Ramos (cell line): ENCODE results near the gene DIAPH2.

Source experiments
- in situ Hi-C: fragments of 300-500 bp; cut with MboI; formaldehyde crosslinking; loops from one replicate; pipeline ENCODE4 v1.14.3; 2022; ENCODE audit warnings: low sequenced_read_pairs; ENCODE audit not compliant: unreplicated experiment

The DIAPH2 gene

DNA sequence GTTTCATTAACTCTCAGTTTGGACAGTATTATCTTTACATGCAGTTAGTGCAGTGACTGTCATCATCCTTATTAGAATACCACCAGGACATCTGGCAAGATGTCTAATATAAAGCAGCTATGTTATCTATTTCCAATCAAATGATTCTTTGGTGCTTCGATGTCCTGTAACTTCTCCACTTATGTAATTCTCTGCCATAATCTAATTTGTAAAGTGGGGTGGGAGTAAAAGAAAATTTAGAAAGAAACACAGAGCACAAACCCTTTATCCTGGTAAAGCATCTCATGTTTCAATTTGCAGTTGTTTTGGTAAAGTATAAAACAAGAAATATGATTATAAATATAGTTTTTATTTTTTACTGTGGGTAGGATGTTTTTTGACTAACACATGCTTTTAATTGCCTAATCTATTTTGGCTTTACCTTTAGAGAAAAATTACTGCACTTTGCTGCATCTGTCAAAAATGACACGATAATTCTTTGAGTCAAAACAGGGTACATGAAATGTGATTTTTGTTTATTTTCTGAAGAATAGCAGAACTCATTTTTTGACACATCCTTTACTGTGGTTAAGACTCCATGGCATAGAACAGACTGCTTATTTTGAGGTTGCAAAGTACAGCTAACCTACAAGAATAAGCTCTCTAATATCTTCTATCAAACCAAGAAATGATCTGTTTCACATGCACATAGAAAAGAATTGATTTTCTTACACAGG, 581.9 kb downstream of the DIAPH2 start:
- in situ Hi-C loops, result no loop called here

DNA sequence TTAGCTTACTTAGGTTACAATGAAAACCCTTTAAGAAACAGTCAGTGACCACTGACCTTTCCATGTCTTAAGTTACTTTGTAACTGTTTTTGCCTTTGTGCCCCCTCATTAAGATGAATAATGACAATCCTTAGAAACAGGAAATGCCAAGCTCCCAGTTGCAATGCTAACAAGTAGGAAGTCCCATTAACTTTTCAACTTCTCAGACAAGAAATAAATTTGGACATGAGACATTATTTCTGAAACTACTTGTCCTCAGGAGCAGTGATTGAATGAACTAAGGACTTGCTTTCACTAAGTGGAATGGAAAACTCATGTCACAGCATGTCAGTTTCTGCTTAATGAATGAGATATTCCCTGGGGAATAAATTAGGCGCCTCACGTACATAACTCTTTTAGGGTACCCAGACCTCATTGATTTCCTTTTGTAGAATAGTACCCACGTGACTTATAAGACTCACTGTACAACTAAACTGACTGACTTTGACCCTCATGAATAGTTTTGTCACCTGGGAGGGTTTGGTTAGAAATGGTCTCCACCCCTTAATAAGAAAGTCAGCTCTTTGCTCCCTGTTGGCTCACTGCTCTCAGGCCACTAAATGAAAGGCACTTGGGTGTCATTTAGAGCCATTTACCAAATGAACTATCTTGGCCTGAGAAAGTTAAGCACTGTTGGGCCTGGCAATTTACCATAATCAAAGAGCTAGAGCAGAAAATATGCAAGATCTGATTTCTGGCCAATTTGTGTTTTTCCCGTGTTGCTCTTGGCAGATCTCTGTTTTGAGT, 582.9 kb downstream of the DIAPH2 start:
- in situ Hi-C loops, result no loop called here

DNA sequence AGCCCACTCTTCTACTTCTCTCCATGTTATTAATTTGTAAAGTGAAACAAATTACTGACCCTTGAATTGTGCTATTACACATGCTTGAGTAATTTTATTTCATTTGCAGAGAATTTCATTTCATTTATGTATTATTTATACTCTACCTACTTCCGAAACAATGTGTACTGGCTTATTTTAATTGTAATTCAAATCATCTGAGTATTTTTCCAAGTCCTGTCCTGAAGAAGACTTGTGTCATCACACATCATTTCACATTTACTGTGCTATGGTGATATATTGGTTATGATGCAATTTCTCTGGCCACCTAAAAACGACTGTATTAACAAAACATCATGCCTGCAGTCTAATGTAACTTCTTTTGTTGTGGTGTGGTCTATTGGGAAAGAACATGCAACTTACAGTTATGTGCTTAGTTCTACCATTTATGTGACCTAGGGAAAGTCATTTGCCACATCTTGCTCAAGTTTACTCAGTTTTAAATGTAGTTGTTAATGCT, 583.6 kb downstream of the DIAPH2 start:
- in situ Hi-C loops, result no loop called here

DNA sequence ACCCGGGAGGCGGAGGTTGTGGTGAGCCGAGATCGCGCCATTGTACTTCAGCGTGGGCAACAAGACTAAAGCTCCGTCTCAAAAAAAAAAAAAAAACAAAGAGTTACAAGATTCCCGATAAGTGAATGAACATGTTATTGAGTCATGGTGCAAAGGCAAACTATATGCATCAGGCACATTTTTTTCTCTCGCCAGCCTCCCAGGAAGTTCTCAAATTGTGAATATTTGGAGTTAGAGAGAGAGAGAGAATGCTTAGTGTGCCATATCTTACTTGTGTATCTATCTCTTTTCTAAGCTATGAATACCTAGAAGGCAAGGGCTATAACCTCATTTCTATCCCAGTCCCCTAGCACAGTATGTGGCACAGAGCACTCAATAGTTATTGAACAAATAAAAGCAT, 599.9 kb downstream of the DIAPH2 start:
- in situ Hi-C loops, result no loop called here

DNA sequence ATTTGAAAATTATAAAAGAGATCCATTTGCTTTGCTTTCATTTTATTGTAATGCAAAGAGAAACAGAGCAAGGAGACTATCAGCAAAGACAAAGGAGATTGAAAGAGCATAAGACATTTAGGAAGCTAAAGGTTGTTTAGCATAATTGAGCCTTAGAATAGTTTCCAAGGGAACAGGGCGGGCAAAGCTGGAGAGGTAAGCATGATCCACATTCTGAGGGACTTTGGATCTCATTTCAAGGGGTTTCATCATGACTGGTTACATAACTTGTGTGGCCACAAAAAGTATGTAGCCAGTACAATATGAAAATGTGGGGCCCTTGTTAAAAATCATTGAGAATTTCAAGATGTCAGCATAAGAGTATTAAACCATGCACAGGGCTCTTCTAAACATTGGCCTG, 605.6 kb downstream of the DIAPH2 start:
- in situ Hi-C loops, result no loop called here

DNA sequence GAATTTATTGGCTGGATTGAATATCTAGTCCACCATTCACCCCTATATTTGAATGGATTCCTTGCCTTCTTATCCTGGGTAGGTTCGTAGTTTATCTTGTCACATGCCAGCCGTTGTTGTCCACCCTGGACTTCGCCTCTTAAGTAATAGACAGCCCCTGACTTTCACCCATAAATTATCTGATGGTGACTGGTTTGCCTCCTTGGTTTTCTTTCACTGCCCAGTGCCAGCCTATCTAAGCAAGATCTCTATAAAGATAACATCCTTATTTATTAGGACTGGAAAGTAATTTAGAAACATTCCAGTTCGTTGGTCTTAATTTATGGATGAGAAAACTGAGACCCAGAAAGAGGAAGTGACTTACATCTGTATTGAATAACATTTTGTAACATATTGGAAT, 609.4 kb downstream of the DIAPH2 start:
- in situ Hi-C loops, result no loop called here

DNA sequence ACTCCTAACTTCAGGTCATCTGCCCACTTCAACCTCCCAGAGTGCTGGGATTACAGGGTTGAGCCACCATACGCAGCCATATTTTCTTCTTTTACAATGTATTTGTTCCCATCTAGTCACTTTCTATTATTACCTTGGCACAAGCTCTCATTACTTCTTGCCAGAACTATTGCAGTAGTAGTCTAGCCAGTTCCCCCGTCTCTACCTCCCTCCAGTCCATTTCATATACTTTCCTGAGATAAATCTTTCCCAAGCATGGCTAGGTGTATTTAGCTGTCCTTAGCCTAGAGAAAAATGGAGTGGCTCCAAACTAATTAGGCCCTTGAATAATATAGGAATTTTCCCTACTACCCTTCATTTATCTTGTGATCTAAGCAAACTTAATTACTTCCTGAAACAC, 611.3 kb downstream of the DIAPH2 start:
- in situ Hi-C loops, result no loop called here

DNA sequence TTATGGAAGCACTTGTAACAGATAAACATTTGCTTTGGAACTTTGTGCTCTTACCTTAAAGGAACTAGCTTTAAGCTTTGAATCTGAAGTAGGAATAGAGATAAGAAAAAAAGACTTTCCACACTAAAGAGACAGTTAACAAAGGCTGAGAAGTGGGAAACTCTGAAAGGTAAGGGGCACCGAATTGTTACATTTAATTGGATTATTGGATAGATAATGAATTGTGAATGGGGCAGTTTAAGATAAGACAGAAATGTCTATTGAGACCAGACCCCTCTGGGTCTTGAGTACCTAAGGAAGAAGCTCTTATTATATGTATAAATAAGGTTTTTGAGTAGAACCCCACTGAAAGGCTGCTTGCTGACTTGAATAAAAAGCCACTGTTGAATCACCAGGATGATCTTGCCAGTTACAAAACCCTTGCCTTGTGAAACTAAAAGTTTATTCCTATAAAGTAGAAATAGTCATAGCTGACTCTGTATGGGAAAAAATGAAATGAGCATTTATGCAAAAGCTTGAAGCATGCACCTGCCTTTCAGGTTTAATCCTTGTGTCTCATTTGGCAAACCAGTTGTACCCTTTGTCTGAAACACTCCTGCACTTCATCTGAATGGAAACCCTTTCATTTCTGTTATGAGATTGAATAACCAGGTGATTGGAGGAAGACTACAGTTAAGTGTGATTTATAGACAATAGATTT, 622.3 kb downstream of the DIAPH2 start:
- in situ Hi-C loops, result no loop called here

DNA sequence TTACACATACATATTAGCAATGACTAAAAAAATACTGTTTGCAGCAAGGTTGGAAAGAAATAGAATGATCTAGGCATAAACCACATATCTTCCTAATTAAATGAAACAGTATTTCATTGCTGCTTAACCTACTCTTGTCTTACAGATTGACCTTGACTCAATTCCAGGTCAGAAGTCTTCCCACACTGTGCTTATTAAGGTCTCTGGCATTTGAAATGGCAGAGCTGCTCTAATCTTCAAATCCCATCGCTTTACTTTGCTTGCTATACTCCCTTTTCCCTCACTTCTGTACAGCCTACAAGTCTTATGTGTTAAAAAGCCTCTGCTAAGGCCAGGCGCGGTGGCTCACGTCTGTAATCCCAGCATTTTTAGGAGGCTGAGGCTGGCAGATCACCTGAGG, 623.5 kb downstream of the DIAPH2 start:
- in situ Hi-C loops, result no loop called here

DNA sequence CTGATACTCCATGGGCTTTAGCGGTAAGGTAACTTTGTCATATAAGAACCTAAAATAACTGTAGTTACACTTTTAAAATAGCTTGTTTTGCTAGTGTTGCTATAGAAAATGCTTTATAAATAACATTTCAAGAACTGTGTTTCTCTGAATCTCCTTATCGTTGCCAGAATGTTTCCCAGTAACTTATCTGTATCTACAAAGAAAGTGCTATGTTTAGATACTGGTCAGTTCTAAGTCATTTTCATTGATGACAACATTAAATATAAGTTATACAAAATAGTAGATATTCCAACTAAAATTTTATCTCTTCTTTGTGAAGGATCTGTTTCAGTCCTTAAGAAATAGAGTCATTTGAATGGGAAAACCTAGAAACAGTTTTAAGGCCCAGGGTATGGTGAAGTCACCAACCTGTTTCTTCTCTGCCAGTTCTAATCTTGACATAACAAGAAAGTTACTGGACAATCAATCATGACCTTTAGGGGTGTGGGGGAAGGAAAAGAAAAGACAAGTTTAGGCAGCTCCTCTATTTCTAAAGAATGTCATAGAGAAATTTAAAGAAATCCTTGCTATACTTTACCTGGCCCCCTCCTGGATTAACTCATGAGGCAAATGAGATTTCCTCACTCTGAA, 625.0 kb downstream of the DIAPH2 start:
- in situ Hi-C loops, result no loop called here

DNA sequence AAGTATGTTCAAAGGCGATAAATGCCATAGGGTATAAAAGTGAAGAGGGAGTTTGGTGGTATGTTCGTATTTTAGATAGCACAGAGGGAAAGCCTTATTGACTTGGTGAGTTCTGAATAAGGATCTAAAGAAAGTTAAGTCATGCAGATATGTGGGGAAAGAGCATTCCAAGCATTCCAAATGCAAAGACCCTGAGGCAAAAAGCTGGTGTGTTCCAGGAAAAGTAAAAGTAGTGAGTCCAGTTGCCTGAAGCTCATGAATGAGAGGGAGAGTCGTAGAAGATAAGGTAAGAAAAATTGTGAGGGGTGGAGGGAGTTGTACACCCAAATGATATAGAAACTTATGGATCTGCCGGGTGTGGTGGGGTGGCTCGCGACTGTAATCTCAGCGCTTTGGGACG, 625.7 kb downstream of the DIAPH2 start:
- in situ Hi-C loops, result no loop called here

DNA sequence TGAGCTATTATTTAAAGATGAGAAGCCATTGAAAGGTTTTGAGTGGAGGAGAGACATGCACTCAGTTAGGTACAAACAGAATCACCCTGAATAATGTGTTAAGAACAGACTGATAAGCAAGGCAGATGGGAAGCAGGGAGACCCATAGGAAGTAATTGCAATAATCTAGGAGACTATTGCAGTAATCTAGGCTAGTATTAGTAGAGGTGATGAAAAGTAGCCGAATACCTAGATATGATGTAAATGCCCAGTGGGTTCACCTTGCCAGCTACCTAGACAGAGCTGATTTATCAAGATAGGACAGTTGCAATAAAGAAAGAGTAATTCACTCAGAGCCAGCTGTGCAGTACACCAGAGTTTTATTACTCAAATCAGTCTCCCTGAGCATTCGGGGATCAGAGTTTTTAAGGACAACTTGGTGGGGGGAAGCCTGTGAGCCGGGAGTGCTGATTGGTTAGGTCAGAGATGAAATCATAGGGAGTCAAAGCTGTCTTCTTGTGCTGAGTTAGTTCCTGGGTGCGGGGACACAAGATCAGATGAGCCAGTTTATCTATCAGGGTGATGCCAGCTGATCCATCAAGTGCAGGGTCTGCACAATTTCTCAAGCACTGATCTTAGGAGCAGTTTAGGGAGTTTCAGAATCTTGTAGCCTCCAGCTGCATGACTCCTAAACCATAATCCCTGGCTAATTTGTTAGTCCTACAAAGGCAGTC, 626.6 kb downstream of the DIAPH2 start:
- in situ Hi-C loops, result no loop called here

DNA sequence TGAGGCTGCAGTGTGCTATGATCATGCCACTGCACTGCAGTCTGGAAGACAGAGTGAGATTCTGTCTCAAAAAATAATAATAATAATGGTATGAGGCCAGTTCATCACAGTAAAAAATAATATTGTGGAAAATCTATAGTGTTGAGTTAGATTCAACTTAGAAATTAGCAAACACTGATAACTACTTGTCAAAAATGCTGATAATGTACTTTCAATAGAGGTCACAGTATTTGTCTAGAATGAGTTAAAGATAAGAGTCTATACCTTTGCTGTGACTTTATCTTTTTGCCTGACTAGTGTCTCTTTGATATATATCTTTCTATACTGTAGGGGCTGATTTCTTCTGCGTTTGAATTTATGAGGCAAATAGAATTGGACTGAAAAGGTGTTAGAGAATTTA, 629.7 kb downstream of the DIAPH2 start:
- in situ Hi-C loops, result no loop called here

DNA sequence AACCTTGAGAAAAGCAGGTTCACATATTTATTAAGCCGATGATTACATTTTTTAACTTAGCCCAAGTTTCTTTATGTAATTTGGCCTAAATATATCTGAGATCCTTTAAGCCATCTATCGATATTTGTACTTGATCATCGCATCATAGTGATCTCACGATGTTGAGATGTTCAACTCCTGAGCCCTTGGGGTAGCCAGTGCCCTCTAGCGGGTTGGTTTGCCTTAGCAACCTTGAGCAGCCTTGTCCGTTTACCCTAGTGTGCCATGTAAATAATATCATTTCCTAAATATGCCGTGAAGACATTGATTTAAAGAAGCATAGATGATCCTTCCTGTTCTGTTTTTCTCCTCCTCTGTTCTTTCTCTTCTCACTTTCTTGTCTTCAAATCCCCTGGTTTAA, 631.3 kb downstream of the DIAPH2 start:
- in situ Hi-C loops, result no loop called here

DNA sequence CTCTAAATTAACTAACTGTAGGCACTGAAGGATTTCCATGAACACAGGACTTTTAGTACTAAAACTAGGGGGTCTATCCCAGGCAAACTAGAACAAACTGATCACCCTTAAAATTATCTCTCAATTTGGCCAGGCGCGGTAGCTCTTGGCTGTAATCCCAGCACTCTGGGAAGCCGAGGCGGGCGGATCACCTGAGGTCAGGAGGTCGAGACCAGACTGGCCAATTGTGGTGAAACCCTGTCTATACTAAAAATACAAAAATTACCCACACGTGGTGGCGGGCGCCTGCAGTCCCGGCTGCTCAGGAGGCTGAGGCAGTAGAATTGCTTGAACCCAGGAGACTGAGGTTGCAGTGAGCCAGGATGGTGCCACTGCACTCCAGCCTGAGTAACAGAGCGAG, 635.7 kb downstream of the DIAPH2 start:
- in situ Hi-C loops, result no loop called here

DNA sequence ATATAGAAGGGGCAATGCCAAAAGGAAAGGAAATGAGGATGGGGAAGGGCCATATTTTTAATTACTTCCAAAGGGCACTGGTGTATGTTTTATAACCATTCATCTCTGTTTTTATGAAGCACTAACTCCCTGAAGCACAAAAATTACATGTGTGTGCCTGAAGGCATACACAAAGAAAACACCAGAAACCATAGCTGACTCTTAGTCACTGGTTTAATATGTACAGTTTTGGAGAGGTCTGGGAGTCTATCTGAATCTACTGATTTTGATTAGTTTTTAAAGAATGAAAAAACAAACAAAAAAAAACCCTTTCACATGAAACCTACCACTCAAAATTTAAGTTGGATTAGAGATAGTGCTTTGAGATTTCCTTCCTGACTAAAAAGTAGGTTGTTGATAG, 637.8 kb downstream of the DIAPH2 start:
- in situ Hi-C loops, result no loop called here

DNA sequence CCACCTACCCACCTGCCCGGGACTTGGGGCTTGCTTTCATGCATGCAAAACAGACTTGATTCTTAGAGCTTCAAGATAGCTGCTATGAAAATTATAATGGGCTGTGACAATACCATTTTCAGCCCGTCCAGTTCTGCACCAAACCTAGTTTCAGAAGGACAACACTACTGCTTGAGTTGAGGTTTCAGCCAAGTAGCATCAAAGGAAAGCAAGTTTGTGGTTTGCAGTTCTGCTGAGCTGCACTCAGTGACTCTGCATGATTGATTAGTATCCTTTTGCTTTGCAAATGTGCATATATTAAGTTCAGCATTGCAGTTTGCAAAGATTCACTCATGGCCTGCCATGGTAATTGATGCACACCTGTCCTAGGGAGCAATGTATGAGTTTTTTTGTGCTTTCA, 641.8 kb downstream of the DIAPH2 start:
- in situ Hi-C loops, result no loop called here

DNA sequence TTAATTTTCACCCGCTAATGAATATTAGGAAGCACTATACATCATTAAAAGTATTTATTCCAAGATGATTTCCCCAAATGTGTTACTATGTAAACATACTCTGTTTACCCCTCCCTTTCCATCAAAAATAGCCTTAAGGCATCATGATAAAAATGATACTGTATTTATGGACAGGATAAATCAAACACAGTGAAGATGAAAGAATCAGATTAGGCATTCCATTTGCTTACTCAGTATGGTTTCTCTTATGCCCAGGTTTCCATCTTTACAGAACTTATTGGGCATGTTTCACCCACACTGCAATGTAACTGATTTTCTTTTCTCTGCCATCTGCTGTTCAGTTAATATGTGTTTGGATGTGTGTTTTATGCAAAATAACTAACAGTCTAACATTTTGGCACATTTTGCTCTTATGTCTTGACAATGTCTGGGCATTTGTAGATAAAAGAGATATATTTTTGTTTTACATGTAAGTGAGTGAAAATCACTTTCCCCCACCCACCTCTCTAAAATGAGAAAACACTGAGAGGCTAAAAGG, 644.3 kb downstream of the DIAPH2 start:
- in situ Hi-C loops, result no loop called here

DNA sequence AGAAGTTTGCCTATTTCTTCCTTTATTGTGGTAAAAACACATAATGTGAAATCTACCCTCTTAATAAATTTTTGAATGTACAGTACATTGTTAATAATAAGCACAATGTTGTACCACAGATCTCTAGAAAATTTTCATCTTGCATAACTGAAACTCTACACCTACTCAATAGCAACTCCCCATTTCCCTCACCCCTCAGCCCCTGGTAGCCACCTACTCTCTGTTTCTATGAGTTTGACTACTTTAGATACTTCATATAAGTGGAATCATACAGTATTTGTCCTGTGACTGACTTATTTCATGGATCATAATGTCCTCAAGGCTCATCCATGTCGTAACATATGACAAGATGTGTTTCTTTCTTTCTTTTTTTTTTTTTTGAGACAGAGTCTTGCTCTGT, 645.5 kb downstream of the DIAPH2 start:
- in situ Hi-C loops, result no loop called here

DNA sequence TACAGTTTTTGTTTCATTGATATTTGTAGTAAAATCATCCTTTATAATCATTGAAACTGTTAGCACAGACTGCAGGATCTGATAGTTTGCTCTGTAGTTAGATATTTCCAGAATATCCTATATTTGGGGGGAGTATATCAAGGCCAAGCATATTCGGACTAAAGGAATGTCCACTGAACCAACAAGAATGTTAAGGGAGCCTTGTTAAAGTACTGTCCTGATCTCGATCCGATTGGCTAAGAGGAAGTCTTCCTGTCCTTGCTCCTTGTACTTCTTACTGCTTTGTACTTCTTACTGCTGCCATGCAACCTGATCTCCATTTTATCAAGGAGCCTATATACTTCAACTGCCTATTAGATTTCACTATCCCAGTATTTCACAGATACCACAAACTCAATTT, 648.3 kb downstream of the DIAPH2 start:
- in situ Hi-C loops, result no loop called here
